HG02759 (cell line): ENCODE measurements around the gene CLSTN1.
A peak's percentile ranks its signal among the peaks of the same experiment; 100 is the strongest.
"Not testable (repeated sequence)": the region's sequence is repeated elsewhere in the genome, so short reads cannot be mapped to it uniquely, and the experiment has no call there.

Source experiments
- ATAC-seq: cut with Tn5 transposase; IDR thresholded peaks from one replicate; pipeline ENCODE4 v1.9.1; 2021; ENCODE audit warnings: mild to moderate bottlenecking, moderate library complexity; ENCODE audit not compliant: unreplicated experiment

Gene CLSTN1

DNA sequence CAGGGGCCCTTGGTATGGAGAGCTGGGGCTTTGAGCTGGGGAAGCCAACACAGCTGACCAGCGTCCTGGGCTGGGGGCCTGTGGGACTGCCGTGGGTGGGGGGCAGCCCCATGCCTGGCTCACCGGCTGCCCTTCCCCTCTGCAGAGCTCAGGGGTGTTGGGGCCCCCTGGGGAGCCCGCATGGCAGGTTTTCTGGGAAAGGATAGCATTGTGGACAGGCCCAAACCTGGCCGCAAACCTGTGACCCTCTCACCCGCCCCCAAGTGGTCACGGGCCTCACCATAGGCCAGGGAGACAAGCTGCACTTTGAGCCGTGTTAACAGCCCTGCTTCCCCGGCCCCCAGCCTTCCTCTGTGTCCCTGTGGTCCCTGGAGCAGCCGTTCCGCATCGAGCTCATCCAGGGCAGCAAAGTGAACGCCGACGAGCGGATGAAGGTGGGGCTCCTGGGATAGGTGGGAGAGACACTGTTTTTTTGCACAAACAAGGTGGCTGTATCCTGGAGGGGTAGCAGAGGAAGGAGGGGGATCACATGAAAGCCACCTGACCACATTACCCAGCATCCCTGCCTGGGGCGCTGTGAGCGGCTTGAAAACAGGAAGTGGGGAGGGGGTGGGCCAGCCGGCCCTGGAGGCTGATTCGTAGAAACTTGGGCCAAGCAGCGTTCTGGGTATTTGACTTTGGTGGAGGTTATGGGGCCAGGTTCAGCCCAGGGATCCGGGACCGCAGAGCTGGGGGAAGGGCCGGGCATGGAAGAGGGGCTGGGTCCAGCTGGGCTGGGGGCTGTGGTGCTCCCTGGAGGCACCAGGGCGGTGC is 106.4 kb downstream of the CLSTN1 start:
- ATAC-seq = peak; percentile 71

DNA sequence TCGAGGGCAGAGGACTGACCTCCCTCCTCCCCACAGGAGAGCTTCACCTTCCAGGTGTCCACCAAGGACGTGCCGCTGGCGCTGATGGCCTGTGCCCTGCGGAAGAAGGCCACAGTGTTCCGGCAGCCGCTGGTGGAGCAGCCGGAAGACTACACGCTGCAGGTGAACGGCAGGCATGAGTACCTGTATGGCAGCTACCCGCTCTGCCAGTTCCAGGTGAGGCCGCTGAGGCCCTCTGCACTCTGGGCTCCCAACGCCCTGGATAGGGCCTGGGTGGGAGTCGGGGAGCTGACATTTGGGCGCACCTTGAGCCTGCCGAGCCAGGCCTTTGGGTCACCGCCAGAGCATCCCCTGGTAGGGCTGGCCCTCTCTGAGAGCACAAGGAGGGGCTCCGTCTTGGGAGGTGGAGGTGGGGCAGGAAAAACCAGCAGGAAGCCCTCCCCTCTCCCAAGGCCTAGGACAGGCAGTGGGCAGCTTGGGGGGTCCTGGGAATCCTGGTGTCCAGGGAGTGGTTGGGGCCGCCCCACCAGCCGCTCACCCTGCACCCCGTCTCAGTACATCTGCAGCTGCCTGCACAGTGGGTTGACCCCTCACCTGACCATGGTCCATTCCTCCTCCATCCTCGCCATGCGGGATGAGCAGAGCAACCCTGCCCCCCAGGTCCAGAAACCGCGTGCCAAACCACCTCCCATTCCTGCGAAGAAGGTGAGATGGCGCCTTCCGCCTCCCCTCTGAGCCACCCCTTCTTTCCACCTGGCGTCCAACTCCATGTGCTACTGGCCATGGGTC is 107.2 kb downstream of the CLSTN1 start:
- no peak for ATAC-seq

DNA sequence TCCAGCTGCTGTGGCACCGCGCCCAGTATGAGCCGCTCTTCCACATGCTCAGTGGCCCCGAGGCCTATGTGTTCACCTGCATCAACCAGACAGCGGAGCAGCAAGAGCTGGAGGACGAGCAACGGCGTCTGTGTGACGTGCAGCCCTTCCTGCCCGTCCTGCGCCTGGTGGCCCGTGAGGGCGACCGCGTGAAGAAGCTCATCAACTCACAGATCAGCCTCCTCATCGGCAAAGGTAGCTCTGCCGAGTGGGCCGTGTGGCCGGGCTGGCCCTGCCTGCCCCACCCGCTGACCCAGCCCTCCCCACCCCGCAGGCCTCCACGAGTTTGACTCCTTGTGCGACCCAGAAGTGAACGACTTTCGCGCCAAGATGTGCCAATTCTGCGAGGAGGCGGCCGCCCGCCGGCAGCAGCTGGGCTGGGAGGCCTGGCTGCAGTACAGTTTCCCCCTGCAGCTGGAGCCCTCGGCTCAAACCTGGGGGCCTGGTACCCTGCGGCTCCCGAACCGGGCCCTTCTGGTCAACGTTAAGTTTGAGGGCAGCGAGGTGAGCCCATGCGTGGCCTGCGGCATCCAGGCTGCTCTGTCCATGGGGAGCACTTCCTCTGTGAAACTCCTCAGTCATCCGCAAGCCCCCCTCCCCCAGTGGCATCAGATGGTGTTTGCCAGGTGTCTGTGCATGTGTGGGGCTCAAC is 108.1 kb downstream of the CLSTN1 start:
- no peak for ATAC-seq

DNA sequence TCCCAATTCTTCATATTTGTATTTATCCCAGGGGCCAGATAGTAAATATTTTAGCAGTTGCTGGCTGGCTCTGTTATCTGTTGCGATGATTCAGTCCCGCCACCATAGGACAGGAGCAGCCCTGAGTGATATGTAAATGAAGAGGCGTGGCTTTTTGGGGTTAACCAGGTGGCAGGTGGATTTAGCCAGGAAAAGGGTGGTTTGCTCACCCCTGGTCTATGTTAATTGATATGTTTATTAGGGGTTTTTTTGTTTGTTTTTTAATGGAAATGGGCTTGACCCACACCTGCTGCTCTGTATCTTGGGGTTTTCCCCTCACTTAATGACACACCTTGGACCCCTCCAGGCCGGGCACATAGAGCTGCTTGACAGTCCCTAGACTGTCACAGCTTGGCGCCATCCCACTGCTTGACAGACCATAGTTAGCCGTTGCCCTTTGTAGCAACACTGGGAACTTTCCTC is 109.5 kb downstream of the CLSTN1 start:
- ATAC-seq = no peak

DNA sequence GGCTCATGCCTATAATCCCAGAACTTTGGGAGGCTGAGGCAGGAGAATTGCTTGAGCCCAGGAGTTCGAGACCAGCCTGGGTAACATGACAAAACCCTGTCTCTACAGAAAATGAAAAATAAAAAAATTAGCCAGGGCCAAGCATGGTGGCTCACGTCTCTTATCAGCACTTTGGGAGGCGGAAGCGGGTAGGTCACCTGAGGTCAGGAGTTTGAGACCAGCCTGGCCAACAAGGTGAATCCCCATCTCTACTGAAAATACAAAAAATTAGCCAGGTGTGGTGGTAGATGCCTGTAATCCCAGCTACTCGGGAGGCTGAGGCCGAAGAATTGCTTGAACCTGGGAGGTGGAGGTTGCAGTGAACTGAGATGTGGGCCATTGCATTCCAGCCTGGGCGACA is 111.0 kb downstream of the CLSTN1 start:
- ATAC-seq = not testable (repeated sequence)

DNA sequence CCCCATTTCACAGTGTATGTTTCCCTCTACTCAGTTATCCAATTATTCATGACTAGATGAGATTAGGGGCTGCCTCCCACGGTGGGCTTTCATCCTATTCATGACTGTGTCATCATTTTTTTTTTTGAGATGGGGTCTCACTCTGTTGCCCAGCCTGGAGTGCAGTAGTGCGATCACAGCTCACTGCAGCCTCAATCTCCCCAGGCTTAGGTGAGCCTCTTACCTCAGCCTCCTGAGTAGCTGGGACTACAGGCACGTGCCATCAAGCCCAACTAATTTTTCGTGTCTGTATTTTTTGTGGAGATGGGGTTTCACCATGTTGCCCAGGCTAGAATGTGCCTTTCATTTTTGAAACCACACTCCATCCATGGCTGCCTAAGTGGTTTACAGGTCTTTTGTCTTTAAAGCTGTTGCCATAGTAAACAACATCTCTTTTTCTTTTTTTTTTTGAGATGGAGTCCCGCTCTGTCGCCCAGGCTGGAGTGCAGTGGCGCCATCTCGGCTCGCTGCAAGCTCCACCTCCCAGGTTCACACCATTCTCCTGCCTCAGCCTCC is 112.2 kb downstream of the CLSTN1 start:
- ATAC-seq = no peak

DNA sequence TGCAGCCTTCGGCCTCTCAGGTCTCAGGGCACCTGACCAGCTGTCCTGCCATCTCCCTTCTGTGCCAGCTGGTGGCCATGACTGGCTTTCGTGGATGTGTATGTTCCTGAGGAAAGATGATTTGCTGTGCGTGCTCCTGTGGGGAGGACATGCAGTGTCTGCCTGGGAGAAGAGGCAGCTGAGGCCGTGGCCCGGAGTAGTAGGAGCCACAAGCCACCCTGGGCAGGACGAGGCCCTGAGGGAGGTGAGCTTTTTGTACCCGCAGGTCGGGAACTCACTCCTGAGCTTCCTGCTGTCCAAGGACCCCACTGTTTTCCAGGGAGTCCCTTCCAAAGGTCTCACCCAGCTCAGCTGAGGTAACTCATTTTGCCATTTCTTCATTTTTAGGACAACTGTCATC is 113.7 kb downstream of the CLSTN1 start:
- no peak for ATAC-seq

DNA sequence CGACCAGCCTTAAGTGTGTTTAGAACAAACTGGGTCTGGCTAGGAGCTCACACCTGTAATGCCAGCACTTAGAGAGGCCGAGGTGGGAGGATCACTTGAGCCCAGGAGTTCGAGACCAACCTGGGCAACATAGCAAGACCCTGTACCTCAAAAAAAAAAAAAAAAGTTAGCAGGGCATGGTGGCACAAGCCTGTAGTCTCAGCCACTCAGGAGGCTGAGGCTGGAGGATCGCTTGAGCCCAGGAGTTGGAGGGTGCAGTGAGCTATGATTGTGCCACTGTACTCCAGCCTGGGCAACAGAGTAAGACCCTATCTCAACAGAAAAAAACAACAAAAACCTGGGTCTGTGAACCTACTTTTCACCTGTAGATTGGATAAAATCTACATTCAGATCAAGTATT is 117.6 kb downstream of the CLSTN1 start:
- ATAC-seq = no peak

DNA sequence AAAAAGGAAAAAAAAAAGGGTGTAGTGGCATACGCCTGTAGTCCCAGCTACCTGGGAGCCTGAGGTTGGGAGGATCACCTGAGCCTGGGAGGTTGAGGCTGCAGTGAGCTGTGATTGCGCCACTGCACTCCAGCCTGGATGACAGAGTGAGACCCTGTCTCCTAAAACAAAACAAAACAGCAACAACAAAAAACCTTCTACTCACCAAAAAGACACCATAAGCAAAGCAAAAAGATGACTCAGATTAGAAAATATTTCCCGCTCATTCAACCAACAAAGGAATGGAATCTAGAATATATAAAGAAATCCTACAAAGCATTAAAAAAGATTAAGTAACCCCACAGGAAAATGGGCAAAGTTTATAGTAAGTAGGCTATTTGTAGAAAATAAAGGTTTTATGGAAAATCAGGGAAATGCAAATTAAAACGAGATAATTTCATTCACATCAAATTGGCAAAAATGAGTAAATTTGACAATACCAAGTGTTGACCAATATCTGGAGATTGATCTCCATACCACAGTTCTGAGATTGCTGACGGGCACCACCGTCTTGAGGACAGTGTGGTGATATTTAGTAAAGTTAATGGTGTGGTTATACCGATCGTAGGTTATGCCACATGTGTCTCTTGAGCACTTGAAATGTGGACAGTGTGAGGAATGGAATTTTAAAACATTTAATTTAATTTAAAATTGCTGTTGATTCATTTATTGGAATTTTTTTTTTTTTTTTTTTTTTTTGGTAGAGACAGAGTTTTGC is 118.2 kb downstream of the CLSTN1 start:
- ATAC-seq = no peak

DNA sequence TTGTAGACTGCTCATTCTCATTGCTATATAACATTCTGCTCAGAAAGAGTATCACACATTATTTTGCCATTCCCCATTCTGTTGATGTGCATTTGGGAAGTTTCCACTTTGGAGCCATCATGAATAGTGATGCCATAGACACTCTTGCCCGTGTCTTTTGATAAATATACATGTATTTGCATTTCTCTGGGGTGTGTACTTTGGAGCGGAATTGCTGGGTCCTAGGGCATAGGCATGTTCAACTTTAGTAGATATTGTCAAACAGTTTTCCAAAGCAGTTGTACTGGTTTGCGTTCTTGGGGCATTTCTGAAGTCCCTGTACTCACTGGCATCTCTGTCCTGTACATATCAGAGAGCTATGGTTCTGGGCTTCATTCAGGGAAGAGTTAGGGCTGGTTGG is 120.1 kb downstream of the CLSTN1 start:
- ATAC-seq = no peak

DNA sequence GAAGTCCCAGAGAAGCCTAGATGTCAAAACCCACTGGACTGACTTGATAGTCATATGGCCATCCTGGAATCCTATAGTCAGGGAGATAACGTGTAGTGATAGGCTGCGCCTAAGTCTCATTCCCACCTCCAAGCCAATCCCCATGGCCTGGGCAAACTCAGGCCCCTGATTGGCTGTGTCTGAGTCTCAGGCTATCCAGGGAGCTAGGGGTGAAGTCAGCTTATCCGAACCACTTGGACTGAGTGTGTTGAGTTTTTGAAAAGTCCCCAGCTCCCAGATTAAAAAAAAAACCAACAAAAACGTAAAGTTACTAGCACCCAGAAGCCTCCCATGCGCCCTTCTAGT is 120.6 kb downstream of the CLSTN1 start:
- no peak for ATAC-seq

DNA sequence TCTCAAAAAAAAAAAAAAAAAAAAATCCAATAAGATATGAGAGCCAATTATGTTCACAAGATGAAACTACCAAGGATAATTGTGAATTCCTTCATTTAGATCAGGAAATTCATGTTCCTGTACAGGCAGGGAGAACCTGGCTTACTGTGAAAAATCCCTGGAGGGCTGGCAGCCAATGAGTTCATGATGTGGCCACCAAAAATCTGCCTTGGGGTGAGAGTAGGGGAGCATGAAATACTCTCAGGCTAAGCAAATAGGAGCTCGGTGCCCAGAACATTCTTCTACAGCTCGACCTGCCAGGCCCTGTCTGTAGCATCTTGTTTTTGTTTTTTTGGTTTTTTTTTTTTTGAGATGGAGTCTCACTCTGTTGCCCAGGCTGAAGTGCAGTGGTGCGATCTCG is 122.1 kb downstream of the CLSTN1 start:
- ATAC-seq = no peak

DNA sequence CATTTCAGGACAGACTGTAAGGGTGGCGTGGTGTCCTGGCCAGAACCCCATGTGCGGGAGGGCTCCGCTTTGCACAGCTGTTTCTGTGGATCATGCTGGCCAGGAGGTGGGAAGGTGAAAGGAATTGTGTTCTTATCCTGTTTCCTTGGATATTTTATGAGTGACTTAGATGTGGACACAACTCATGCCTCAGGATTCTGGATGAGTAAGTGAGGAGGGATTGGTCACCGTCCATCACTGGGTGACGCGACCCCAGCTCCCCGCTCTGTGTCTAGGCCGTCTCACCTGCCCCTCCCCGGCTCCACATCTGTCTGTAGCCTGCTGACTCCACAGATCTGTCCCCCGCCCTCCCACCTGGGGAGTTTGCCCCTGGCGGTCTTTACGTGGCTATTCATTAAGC is 123.4 kb downstream of the CLSTN1 start:
- ATAC-seq = no peak

DNA sequence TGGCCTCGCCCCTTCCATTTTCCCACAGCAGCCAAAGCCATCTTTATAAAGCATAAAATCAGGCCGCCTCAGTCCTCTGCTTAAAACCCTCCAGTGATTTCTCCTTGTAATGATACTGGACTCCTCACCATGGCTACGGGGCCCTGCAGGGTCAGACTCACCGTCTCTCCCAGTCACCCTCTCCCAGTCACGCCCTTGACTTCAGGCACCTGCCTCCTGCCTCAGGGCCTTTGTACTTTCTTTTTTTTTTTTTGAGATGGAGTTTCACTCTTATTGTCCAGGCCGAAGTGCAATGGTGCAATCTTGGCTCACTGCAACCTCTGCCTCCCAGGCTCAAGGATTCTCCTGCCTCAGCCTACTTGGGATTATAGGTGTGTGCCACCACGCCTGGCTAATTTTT is 124.4 kb downstream of the CLSTN1 start:
- ATAC-seq = no peak

DNA sequence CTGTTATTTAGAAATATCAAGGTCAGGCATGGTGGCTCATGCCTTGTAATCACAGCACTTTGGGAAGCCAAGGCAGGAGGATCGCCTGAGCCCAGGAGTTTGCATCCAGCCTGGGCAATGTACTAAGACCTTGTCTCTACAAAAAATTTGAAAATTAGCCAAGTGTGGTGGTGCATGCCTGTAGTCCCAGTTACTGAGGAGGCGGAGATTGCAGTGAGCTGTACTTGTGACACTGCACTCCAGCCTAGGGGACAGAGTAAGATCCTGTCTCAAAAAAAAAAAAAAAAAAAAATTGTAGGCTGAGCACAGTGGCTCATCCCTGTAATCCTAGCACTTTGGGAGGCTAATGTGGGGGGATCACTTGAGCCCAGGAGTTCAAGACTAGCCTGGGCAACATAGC is 127.0 kb downstream of the CLSTN1 start:
- no peak for ATAC-seq

DNA sequence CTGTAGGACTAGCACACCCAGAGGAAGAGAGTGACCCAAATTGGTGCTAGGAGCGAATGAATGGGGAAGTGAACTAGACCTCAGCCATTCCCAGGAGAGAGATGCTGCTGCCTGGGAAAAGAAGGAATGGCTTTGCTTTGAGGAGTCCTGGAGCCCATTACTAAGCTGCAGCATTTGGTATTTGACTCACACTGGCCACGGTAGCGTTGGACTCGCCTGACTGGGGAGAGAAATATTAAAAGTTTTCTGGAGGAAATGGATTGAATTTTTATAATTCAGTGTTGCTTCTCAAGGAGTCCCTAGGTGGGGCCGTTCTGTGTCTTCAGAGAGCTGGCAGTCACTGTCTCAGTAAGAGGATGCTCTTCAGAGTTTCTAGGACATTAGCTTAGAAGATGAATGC is 132.1 kb downstream of the CLSTN1 start:
- no peak for ATAC-seq

DNA sequence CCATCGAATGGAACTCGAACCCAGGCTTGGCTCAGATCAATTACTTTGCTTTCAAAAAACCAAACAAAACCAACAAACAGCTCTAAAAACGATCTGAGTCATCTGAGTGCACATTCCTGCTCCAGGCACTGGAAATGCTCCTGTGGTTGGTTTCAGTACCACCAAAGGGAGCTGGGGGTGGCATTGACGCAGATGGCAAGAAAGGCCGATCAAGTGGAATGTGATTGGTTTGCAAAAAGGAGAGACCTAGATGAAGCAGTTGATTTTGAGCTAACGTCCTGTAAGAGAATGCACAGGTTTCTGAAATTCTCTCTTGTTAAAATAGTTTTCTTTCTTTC is 132.7 kb downstream of the CLSTN1 start:
- ATAC-seq = no peak

DNA sequence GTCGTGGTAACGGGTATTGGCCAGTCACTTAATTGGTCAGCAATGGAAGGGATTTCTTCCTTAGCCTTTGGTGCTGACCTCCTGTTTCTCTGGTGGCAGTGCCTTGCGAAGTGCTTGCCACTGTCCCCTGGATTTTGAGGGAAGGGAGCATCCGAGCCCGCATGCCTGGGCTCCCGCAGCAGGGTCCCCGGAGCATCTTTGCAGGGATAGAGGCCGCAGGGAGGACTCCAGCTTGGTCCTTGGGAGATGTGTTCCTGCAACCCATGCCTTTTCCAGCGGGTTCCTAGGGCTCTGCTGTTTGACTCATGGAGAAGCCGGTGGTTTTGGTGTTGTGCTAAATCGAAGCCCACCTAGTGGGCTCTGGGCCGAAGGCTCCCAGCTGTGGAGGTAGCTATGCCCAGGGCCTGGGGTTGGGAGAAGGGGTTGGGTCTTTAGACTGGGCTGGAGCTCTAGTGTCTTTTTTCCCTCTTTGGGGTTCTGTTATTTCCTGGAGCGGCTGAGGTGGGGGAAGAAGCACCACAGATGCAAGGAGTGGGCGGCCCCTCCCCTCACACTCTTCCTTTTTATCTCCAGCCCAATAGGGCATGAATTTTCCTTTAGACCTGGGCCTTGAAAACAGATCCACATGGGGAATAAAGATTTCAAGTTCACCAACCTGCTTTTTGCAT is 133.2 kb downstream of the CLSTN1 start:
- ATAC-seq = no peak

DNA sequence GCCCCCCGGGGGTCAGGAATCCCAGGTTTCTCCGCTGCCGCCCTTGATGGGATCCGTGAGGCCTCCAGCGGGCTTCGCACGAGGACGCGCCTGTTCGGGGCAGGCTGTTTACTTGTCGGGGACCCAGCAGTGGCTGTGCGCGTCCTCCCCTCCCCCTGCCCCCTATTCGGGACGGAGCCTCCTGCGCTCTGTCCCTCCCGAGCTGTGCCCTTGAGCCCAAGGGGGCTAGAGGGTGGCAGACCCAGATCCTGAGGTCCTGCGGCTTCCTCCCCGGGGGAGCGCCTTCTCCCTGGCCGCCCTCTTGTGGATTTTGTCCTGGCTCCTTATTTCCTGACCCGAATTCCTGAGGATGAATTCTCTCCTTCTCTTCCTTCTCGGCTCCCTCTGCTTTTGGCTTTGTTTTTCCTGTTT is 133.8 kb downstream of the CLSTN1 start:
- no peak for ATAC-seq

DNA sequence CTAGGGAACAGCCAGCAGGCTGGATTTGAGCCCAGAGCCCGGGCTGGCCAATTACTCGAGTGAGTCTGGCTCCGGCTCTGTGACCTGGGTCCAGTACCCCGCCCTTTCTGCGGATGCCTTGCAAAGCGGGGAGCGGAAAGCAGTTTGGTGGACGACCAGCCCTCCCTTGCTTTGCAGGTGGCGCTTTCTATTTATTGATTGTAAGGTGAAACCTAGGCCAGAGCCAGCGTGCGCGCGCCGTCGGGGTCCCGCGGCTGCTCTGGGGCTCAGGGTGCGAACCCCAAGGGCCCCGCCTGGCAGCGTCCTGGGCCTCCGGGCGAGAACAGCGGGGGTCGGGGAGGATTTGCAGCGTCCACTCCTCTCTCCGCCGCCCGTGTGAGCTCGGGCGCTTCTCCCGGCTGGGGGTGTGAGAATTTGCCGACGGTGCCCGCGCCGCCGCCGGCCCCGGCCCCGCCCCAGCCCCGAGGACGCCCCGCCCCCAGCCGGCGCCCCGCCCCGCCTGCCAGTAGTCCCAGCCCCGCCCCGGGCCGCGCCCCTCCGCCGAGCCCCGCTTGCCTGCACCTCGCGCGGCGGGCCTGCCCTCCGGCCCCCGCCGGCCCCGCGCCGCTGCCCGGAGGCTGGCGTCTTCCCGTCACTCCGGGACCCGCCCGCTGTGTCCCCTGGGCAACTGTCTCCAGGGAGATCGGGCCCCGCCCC is 134.6 kb downstream of the CLSTN1 start:
- peak; percentile 68 for ATAC-seq
